Measurements from ENCODE around the gene CFL2. TPM values are rescaled to one million over a fixed set of nuclear protein-coding genes. Genes with fewer than 3 reads are reported as not detected.

CFL2 gene
- 74.4 and 106 TPM in 2 replicates for total RNA-seq

GRCh38 chr14:34714320-34715126, at the start of gene CFL2:
Gene CFL2, minus strand, starts transcription at chr14:34714593. Its CDS starts 53 bp downstream, at chr14:34714540.

Other genes with a start within 250 kb of the CFL2 start
- gene EAPP, start 174.9 kb downstream of the CFL2 start, total RNA-seq: 38.9 and 52.7 TPM in 2 replicates
- gene SNX6, start 84.4 kb downstream of the CFL2 start, total RNA-seq: 163 and 213 TPM in 2 replicates
- 23.7 and 49.3 TPM in 2 replicates for gene BAZ1A, start 160.8 kb upstream of the CFL2 start, total RNA-seq